Vagina (tissue), 2 donors: ENCODE data around the gene TTBK1.

ENCODE experiments used
- CTCF ChIP-seq, 3 experiments: fragments of 450-650 bp in 2 of 3; fragments of 200-600 bp in 1 of 3; sonication (generic) in 1 of 3; IDR thresholded peaks; one replicate each; pipeline ENCODE4 v1.5.1; 2017 to 2019; ENCODE audit warnings: antibody characterized with exemption in 3 of 3, mild to moderate bottlenecking in 2 of 3, moderate library complexity in 2 of 3
- POLR2A ChIP-seq, 2 donors: fragments of 450-650 bp; IDR thresholded peaks; one replicate each; pipeline ENCODE4 v1.6.1; 2017; ENCODE audit warnings: antibody characterized with exemption in 2 of 2, mild to moderate bottlenecking in 2 of 2, moderate library complexity in 2 of 2
- POLR2AphosphoS5 ChIP-seq, 2 donors: sonication (generic); formaldehyde crosslinking; IDR thresholded peaks; one replicate each; pipeline ENCODE4 v1.9.0; 2017; ENCODE audit warnings: antibody characterized with exemption in 2 of 2, mild to moderate bottlenecking in 2 of 2, low read depth in 1 of 2; ENCODE audit not compliant: insufficient read depth in 1 of 2

- TF ChIP-seq CTCF (IDR thresholded peaks at IDR 0.05), result no peak
- TF ChIP-seq POLR2A (IDR thresholded peaks at IDR 0.05), result no peak
- TF ChIP-seq POLR2AphosphoS5 (IDR thresholded peaks at IDR 0.05; ENCODE audit: insufficient read depth in 1 of 2, low read depth in 1 of 2), result no peak
Observed at GRCh38 chr6:43229803-43230620, 13.3 kb upstream of the TTBK1 start.
